ENCODE results near the gene C3AR1.

DNA sequence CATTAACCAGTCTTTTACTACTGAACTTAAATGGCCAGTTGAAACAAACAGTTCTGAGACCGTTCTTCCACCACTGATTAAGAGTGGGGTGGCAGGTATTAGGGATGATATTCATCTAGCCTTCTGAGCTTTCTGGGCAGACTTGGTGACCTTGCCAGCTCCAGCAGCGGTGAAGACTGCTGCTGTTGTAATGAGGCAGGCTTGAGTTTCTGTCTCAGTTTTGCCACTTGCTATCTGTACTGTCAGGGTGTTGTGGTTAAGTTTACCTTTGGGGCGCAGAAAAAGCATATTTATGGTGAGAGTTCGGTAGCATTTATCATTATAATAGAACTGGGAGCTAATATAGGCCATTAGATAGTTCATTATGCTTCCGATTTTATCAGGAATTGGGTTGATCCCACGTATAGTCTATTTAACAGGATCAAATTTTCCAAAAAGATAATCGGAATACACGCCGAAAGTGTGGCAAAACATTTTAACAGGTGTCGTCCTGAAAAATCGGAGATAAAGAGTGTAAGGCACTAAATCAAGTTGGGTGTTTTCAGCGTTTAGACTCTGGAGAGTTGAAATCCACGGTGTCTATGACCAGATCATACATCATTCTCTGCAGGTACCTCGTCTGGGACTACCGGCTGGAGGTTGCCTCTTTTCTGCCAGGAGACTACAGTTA, 15.2 kb upstream of the C3AR1 start:
- TF ChIP-seq, protein P1, sequence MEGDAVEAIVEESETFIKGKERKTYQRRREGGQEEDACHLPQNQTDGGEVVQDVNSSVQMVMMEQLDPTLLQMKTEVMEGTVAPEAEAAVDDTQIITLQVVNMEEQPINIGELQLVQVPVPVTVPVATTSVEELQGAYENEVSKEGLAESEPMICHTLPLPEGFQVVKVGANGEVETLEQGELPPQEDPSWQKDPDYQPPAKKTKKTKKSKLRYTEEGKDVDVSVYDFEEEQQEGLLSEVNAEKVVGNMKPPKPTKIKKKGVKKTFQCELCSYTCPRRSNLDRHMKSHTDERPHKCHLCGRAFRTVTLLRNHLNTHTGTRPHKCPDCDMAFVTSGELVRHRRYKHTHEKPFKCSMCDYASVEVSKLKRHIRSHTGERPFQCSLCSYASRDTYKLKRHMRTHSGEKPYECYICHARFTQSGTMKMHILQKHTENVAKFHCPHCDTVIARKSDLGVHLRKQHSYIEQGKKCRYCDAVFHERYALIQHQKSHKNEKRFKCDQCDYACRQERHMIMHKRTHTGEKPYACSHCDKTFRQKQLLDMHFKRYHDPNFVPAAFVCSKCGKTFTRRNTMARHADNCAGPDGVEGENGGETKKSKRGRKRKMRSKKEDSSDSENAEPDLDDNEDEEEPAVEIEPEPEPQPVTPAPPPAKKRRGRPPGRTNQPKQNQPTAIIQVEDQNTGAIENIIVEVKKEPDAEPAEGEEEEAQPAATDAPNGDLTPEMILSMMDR (IDR thresholded peaks at IDR 0.05) = no peak
- no peak for TF ChIP-seq POLR2A (IDR thresholded peaks at IDR 0.05)
